ENCODE results near the gene TMPRSS9.
A peak's percentile ranks its signal among the peaks of the same experiment; 100 is the strongest.
"Not testable (repeated sequence)": the region's sequence is repeated elsewhere in the genome, so short reads cannot be mapped to it uniquely, and the experiment has no call there.

Gene TMPRSS9

GRCh38 chr19:2362046-2362969 is 2.2 kb downstream of the TMPRSS9 start:
- no peak for DNase-seq

- DNase-seq = no peak
Measured at GRCh38 chr19:2362970-2363300, 2.9 kb downstream of the TMPRSS9 start.

- DNase-seq = no peak
Measured at GRCh38 chr19:2363419-2363818, 3.4 kb downstream of the TMPRSS9 start.

- DNase-seq = no peak
Measured at GRCh38 chr19:2365201-2365970, 5.3 kb downstream of the TMPRSS9 start.

GRCh38 chr19:2371656-2372055 is 11.6 kb downstream of the TMPRSS9 start:
- peak; percentile 61 to 83 (median 72) for DNase-seq

GRCh38 chr19:2372076-2372612 is 12.1 kb downstream of the TMPRSS9 start:
- no peak for DNase-seq

GRCh38 chr19:2374808-2375207 is 14.7 kb downstream of the TMPRSS9 start:
- no peak for DNase-seq

GRCh38 chr19:2375353-2376121 is 15.5 kb downstream of the TMPRSS9 start:
- DNase-seq = no peak

GRCh38 chr19:2376784-2377519 is 16.9 kb downstream of the TMPRSS9 start:
- no peak for DNase-seq

- no peak for DNase-seq
Measured at GRCh38 chr19:2380567-2380966, 20.5 kb downstream of the TMPRSS9 start.

GRCh38 chr19:2381148-2381820 is 21.2 kb downstream of the TMPRSS9 start:
- no peak for DNase-seq

- DNase-seq = peak in 2 of 4 experiments; percentile 25 to 49
Measured at GRCh38 chr19:2382530-2383222, 22.6 kb downstream of the TMPRSS9 start.

- peak in 3 of 4 experiments; percentile 29 to 48 (median 38) for DNase-seq
Measured at GRCh38 chr19:2385053-2385721, 25.1 kb downstream of the TMPRSS9 start.

GRCh38 chr19:2387367-2388288 is 27.6 kb downstream of the TMPRSS9 start:
- DNase-seq = no peak

GRCh38 chr19:2389594-2389993 is 29.5 kb downstream of the TMPRSS9 start:
- no peak for DNase-seq

GRCh38 chr19:2391118-2391725 is 31.2 kb downstream of the TMPRSS9 start:
- peak; percentile 61 to 90 (median 76) for DNase-seq

GRCh38 chr19:2392366-2392765 is 32.3 kb downstream of the TMPRSS9 start:
- no peak for DNase-seq

- DNase-seq = not testable (repeated sequence)
Measured at GRCh38 chr19:2392899-2393298, 32.8 kb downstream of the TMPRSS9 start.
